DMS 273 (cell line): ENCODE data around the gene DLG2.
A peak's percentile ranks its signal among the peaks of the same experiment; 100 is the strongest.
"Not testable (repeated sequence)": the region's sequence is repeated elsewhere in the genome, so short reads cannot be mapped to it uniquely, and the experiment has no call there.

ENCODE experiments used
- DNase-seq: peaks from one replicate; lab custom pipeline; 2025; ENCODE audit not compliant: unreplicated experiment; lab: John Stamatoyannopoulos, UW

The DLG2 gene

DNA sequence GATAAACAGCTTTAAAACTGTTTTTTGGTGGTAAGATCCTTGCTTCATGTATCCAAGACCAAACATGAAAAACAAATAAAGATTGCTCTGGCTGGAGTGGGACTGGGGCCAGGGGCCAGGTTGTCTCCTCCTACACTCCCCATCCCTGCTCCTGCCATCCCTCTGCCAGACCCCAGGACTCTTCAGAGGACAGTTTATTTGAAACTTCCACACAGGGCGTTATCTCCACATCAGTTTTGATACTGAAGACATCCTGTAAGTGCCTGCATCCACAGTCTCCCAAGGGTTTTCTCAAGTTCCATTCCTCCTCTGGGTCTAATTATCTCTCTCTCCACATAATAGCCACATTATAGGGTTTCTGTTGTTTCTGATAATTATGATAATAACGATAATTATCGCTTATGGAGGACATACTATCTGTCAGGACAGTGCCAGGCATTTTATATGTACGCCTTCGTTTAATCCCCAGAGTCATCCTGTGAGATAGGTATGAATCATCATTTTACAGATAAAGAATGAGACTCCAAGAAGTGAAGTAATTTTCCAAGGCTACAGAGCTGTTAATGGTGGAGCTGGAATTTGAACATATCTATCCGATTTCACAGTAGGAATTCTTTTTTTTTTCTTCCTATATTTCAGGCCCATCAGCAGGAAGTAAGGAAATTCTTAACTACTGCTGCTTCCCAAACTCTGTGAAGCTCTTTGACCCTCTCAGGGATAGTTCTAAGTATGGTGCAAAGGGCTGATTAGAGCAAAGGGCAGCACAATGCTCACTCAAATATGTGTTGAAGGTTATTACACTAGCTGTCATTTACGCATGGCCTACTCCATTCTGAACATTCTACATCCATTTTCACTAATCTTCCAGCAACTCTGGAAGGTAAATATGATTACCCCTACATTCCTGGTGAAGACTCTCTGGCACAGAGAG is 1852.9 kb downstream of the DLG2 start:
- DNase-seq, result peak; percentile 1

- DNase-seq, result no peak
Observed at GRCh38 chr11:83768489-83768888, 1858.7 kb downstream of the DLG2 start.

GRCh38 chr11:83766932-83767331 is 1860.2 kb downstream of the DLG2 start:
- no peak for DNase-seq

GRCh38 chr11:83764643-83765042 is 1862.5 kb downstream of the DLG2 start:
- no peak for DNase-seq

GRCh38 chr11:83760932-83761331 is 1866.2 kb downstream of the DLG2 start:
- DNase-seq, result peak; percentile 11

- DNase-seq, result no peak
Observed at GRCh38 chr11:83759148-83759547, 1868.0 kb downstream of the DLG2 start.

DNA sequence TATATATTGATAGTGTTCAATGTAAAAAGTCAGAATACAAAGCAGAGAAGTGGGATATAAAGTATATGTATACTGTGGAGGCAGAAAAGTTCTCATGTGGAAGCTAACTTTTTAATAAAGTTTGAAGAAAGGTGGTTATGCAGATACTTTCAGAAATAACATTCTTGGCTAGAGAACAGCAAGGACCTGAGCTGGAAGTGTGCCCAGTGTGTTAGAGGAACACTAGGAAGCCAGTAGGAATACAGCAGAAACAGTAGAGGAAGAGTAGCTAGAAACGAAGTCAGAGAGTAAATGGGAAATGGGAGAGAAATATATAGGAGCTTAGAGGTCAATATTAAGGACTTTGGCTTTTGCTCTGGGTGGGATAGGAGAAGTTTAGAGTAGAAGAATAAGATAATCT is 1876.1 kb downstream of the DLG2 start:
- no peak for DNase-seq

DNA sequence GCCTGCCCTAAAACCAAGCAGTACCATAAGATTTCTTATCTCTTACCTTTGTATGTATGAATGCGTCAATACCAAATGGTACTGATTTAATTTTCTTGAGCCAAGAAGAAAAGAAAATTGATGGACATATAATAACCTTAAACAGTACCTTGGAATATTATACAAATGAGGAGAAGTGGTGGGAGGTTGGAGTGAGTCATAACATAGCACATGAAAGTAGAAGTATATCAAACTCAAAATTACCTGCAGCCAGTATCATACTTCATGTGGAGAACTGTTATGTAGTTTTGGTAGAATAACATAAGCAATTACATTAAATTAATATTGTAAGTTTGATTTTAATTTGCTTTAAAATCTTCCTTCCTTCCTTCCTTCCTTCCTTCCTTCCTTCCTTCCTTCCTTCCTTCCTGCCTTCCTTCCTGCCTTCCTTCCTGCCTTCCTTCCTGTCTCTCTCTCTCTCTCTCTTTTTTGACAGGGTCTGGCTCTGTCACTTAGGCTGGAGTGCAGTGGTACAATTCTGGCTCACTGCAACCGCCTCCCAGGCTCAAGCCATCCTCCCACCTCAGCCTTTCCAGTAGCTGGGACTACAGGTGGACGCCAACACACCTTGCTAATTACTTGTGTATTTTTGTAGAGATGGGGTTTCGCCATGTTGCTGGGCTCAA is 1880.1 kb downstream of the DLG2 start:
- DNase-seq, result no peak

- DNase-seq, result no peak
Observed at GRCh38 chr11:83744620-83745192, 1882.4 kb downstream of the DLG2 start.

DNA sequence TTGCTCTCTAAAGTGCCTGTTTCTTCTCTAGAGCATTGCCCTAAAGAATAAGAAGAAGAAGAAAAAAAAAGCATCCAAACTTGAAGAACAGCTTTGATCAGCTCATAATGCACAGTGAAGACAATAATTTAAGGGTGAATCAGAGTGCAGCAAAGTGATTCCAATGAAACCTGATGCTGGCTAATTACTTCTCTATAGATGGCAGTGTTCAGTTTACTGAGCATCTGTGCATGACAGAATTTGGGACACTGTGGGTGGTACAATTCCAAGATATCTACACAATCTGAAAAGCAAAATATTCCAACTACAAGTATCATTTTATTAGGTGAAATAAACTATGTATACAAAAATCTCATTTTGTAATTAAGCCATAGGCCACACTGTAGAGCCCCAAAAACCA is 1890.5 kb downstream of the DLG2 start:
- DNase-seq, result peak; percentile 49

DNA sequence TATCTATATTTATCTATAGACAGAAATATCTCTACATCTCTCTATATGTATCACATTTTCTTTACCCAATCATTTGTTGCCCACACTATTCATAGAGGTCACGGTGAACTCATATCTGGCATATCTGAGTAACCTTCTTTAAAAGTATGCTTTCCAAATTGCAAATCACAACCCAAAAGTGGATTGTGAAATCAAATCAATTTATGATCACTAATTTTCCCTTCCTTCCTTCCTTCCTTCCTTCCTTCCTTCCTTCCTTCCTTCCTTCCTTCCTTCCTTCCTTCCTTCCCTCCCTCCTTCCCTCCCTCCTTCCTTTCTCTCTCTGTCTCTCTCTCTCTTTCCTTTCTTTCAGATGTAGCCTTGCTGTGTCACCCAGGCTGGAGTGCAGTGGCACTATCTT is 1893.0 kb downstream of the DLG2 start:
- no peak for DNase-seq

- not testable (repeated sequence) for DNase-seq
Observed at GRCh38 chr11:83731288-83731687, 1895.9 kb downstream of the DLG2 start.

DNA sequence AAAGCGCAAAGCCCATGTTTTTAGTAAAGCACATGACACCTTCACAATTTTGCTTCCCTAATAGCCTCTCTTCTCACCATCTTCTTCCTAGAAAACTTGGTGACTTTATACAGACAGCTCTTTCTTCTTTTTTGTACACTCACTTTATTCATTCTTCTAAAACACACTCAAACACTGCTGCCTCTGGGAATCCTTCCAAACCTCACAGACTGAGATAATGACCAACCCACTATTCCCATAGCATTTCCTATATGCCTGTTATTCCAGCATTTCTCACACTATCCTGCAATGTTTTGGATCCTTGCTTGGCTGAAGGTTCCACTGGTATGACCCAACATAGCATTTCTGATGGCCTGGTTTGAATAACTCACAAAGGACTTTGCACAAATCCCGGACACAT is 1898.9 kb downstream of the DLG2 start:
- no peak for DNase-seq

DNA sequence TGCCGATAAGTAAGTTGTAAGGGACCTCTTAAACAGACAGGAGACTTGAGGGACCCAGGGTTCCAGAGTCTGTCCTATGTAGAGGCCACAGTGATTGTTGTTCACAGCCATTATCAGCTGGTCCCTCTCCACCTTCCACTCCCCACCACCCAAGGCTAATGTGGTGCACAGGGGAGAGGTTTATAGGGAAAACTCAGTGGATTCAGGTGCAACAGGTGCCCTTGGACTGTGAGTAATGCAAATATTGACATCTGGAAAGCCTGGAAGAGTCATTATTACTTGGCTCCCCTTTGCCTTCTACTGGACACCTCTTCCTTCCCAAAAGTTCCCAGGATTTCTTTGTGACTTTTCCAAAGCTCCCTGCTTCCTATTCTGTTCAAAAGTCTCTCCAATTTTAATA is 1899.9 kb downstream of the DLG2 start:
- no peak for DNase-seq

GRCh38 chr11:83726316-83726715 is 1900.8 kb downstream of the DLG2 start:
- DNase-seq, result no peak

- DNase-seq, result no peak
Observed at GRCh38 chr11:83725728-83726127, 1901.4 kb downstream of the DLG2 start.

- no peak for DNase-seq
Observed at GRCh38 chr11:83725269-83725560, 1901.9 kb downstream of the DLG2 start.

GRCh38 chr11:83723999-83724398 is 1903.1 kb downstream of the DLG2 start:
- DNase-seq, result peak; percentile 34

DNA sequence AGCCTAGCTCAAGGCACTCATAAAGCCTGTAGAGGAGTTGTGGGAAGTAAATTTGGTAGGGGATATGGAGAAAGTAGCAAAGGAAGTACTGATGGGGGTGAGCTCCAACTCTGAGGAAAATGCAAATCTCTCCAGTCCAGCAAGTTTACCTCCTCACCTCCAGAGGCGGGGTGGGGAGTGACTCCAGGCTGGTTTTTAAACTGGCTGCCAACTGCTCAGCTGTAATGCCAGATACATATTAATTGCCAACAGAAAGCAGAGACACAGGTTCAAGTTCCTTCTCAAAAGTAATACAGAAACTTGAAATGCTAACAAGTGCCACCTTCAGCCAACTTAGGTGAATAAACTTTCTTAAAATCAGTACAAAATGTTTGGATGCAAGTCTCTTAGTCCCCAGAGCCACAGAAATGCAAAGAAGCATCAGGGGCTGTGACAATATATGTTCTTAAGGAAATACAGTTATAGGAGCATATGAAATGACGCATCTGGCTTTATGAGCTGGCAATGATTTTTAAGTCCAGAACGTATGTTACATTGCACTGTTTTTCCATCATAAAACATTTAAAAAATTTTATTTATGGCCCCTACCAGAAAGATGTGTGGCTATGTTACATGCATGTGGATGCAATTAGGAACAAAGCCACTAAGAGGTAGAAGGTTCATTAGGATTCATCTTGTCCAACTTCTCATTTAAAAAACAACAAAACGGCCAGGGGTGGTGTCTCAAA is 1904.6 kb downstream of the DLG2 start:
- no peak for DNase-seq

GRCh38 chr11:83721263-83721662 is 1905.9 kb downstream of the DLG2 start:
- DNase-seq, result no peak

DNA sequence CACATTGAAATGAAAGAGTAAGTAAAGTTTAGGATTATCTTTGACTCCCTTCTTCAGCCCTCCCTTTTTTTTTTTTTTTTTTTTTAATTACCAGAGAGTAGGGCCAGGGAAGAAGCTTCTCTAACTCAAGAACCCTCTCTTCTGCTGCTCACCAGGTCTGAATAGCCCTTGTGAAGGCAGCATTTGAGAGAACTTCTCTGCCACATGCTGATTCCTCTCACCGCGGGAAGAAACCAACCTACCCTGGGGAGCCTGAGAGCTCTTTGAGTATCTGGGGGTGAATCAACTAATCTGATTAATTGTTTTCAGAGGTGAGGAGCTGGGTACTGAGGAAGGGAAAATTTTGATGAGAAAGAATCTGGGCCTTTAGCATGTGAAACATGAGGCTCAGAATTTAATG is 1906.5 kb downstream of the DLG2 start:
- no peak for DNase-seq

GRCh38 chr11:83717537-83717936 is 1909.6 kb downstream of the DLG2 start:
- no peak for DNase-seq
